Measurements from ENCODE around the gene PLCB1. TPM values are rescaled to one million over a fixed set of nuclear protein-coding genes. Genes with fewer than 3 reads are reported as not detected.

PLCB1 gene
- total RNA-seq, 6 experiments from 2014 or later: 17.2 to 25.7 (median 23.1) TPM

DNA sequence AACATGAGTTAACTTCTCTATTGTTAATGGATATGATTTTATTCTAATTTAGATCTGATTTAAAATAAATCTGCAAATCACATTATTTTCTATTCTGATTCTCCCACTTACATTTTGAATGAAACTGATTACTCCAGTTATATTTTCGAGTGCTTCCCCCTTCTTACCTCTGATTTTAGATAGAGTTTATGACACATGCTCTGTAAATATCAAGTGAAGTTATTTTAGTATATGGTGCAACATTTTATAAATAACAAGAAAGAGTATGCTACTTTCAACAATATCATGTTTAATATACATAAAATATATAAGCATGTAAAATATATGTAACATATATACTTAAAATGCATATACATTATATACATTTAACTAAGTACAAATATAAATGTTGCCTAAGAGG lies 38.9 kb downstream of the PLCB1 start:
- TF ChIP-seq, protein P1, sequence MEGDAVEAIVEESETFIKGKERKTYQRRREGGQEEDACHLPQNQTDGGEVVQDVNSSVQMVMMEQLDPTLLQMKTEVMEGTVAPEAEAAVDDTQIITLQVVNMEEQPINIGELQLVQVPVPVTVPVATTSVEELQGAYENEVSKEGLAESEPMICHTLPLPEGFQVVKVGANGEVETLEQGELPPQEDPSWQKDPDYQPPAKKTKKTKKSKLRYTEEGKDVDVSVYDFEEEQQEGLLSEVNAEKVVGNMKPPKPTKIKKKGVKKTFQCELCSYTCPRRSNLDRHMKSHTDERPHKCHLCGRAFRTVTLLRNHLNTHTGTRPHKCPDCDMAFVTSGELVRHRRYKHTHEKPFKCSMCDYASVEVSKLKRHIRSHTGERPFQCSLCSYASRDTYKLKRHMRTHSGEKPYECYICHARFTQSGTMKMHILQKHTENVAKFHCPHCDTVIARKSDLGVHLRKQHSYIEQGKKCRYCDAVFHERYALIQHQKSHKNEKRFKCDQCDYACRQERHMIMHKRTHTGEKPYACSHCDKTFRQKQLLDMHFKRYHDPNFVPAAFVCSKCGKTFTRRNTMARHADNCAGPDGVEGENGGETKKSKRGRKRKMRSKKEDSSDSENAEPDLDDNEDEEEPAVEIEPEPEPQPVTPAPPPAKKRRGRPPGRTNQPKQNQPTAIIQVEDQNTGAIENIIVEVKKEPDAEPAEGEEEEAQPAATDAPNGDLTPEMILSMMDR (IDR thresholded peaks at IDR 0.05): no peak
- Mint-ChIP-seq H3K27me3 (ENCODE audit: insufficient read depth) (no peaks in the 10 kb centered on the region), H3K27ac (no peak overlapping the region), H3K36me3 (ENCODE audit: low read depth) (peaks cover 17% of the 10 kb centered on the region), H3K4me3 (no peak overlapping the region), H3K4me1 (ENCODE audit: low read depth) (peaks cover 15% of the 10 kb centered on the region), H3K9me3 (no peaks in the 10 kb centered on the region)
- DNase-seq: no peak

DNA sequence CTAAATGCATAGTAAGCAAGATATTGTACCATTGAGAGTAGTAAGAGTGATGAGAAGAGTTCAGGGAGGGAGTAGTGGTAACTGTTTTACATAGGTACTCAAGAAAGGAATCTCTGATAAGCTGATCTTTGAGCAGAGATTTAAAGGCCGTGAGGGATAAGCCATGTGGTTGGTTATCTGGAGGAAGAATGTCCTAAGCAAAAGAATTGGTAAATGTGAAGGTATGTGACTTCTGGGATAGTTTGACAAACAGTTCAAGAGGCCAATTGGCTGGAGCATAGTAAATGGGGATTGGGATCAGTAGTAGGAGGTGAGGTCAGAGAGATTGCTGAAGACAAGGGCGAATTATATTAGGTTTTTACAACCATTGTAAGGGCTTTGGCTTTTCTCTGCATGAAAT lies 40.1 kb downstream of the PLCB1 start:
- Mint-ChIP-seq H3K9me3 (no peaks in the 10 kb centered on the region), H3K4me3 (no peak overlapping the region), H3K4me1 (ENCODE audit: low read depth) (peaks cover 9% of the 10 kb centered on the region), H3K27me3 (ENCODE audit: insufficient read depth) (no peaks in the 10 kb centered on the region), H3K36me3 (ENCODE audit: low read depth) (peaks cover 6% of the 10 kb centered on the region), H3K27ac (no peak overlapping the region)
- DNase-seq: no peak
- TF ChIP-seq, protein P1 (IDR thresholded peaks at IDR 0.05): no peak

DNA sequence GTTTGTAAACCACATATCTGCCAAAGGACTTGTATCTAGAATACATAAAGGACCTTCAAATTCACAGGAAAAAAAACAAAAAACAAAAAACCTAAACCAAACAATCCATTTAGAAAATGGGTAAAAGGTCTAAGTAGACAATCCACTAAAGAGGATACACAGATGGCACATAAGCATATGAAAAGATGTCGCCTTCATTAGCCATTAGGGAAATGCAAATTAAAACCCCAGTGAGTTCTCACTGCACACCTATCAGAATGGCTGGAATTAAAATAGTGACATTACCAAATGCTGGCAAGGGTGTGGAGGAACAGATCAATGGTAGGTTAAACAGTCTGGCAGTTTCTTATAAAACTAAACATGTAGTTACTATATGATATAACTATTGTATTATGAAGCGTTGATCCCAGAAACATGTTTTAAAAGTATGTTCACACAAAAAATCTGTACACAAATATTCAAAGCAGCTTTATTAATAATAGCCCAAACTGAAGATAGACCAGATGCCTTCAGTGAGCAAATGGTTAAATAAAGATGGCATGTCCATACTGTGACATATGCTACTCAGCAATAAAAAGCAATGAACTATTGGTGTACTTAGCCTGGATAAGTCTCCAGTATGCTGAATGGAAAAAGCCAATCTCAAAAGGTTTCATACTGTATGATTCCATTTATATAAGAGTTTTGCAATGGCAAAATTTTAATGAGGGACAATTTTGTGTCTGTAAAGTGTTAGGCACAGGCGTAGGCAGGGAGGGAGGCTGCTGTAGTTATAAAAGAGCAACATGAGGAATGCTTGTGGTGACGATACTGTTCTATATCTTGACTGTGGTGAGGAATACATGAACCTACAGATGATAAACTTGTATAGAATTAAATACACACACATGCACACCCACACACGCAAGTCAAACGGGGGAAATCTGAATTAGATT lies 43.9 kb downstream of the PLCB1 start:
- DNase-seq: no peak
- no peak overlapping the region for H3K4me3 Mint-ChIP-seq
- peaks cover 9% of the 10 kb centered on the region for H3K4me1 Mint-ChIP-seq (ENCODE audit: low read depth)
- H3K27ac Mint-ChIP-seq: no peak overlapping the region
- H3K27me3 Mint-ChIP-seq (ENCODE audit: insufficient read depth): no peaks in the 10 kb centered on the region; the same call in 1 of the 2 replicates
- TF ChIP-seq, protein P1 (IDR thresholded peaks at IDR 0.05): no peak
- H3K36me3 Mint-ChIP-seq (ENCODE audit: low read depth): peaks cover 10% of the 10 kb centered on the region
- H3K9me3 Mint-ChIP-seq: no peaks in the 10 kb centered on the region

DNA sequence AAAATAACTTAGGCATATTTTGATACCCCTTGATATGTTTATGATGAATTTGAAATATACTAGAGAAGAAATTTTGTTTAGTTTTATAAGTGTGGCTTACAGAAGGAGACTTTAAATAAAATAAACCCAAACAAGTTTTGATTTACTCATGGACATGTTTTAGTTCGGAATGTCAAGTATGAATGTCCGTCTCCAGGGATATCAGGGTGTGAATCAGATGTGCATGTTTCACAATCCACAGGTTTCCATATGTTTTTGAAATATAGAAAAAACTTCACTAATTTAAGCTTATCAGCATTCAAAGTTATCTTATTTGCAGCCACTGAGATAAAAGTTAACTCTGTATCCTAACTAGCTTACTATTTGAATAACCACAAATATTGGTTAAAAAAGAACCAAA lies 51.5 kb downstream of the PLCB1 start:
- H3K9me3 Mint-ChIP-seq: no peaks in the 10 kb centered on the region
- TF ChIP-seq, protein P1 (IDR thresholded peaks at IDR 0.05): no peak
- no peaks in the 10 kb centered on the region for H3K36me3 Mint-ChIP-seq (ENCODE audit: low read depth)
- H3K4me3 Mint-ChIP-seq: no peak overlapping the region
- peaks cover 43% of the 10 kb centered on the region for H3K4me1 Mint-ChIP-seq (ENCODE audit: low read depth)
- DNase-seq: no peak
- no peaks in the 10 kb centered on the region; the same call in 1 of the 2 replicates for H3K27me3 Mint-ChIP-seq (ENCODE audit: insufficient read depth)
- H3K27ac Mint-ChIP-seq: no peak overlapping the region

DNA sequence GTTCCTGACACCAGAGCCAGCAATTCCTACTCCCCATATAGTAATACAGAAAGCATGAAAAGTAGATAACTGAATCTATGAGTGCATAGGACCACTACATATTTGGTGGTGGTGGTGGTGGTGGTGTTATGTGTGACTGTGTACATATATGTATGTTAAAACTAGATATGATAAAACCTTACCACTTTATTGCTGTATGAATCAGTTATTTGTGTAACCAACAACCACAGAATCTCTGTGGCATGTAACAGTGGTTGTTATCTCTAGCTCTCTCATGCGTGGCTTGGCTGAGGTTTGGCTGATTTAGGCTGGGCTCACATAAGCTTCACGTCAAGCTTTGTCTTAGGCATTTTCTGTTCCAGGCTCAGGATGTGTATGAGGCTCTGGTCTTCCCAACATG lies 55.7 kb downstream of the PLCB1 start:
- Mint-ChIP-seq H3K36me3 (ENCODE audit: low read depth) (peaks cover 8% of the 10 kb centered on the region), H3K9me3 (no peaks in the 10 kb centered on the region), H3K27ac (no peak overlapping the region), H3K4me1 (ENCODE audit: low read depth) (peaks cover 24% of the 10 kb centered on the region), H3K4me3 (no peak overlapping the region), H3K27me3 (ENCODE audit: insufficient read depth) (no peaks in the 10 kb centered on the region)
- no peak for DNase-seq
- TF ChIP-seq, protein P1 (IDR thresholded peaks at IDR 0.05): no peak

All from HFFc6 (cell line).